HEK293T (cell line): ENCODE data around the gene MYL1.

Experiments
- ARNT ChIP-seq: fragments of 450-650 bp; IDR thresholded peaks from 2 replicates; pipeline ENCODE4 v1.6.1; 2017; ENCODE audit warnings: mild to moderate bottlenecking
- BHLHE40 ChIP-seq: fragments of 450-650 bp; IDR thresholded peaks from 2 replicates; pipeline ENCODE4 v1.6.1; 2016; ENCODE audit warnings: mild to moderate bottlenecking, moderate library complexity, borderline replicate concordance
- CTBP1 ChIP-seq: fragments of 450-650 bp; IDR thresholded peaks from 2 replicates; pipeline ENCODE4 v1.6.1; 2016; ENCODE audit warnings: borderline replicate concordance
- ELF4 ChIP-seq: fragments of 450-650 bp; IDR thresholded peaks from 2 replicates; pipeline ENCODE4 v1.6.1; 2017; ENCODE audit warnings: antibody characterized with exemption
- FOXA1 ChIP-seq: fragments of 450-650 bp; IDR thresholded peaks from 2 replicates; pipeline ENCODE4 v1.6.1; 2016; ENCODE audit warnings: mild to moderate bottlenecking
- FOXM1 ChIP-seq: fragments of 450-650 bp; IDR thresholded peaks from 2 replicates; pipeline ENCODE4 v1.6.1; 2017; ENCODE audit warnings: mild to moderate bottlenecking, borderline replicate concordance
- HDGF ChIP-seq: fragments of 450-650 bp; IDR thresholded peaks from 2 replicates; pipeline ENCODE4 v1.6.1; 2017; ENCODE audit warnings: antibody characterized with exemption, borderline replicate concordance
- L3MBTL2 ChIP-seq: fragments of 450-650 bp; conservative IDR thresholded peaks from 2 replicates; pipeline ENCODE4 v1.6.1; 2016; ENCODE audit warnings: mild to moderate bottlenecking
- LEF1 ChIP-seq: fragments of 450-650 bp; IDR thresholded peaks from 2 replicates; pipeline ENCODE4 v1.6.1; 2017; ENCODE audit warnings: mild to moderate bottlenecking, borderline replicate concordance
- NFRKB ChIP-seq: fragments of 450-650 bp; IDR thresholded peaks from 2 replicates; pipeline ENCODE4 v1.6.1; 2016; ENCODE audit warnings: mild to moderate bottlenecking, moderate library complexity
- PKNOX1 ChIP-seq: fragments of 450-650 bp; IDR thresholded peaks from 2 replicates; pipeline ENCODE4 v1.6.1; 2016
- SP1 ChIP-seq: fragments of 450-650 bp; IDR thresholded peaks from 2 replicates; pipeline ENCODE4 v1.6.1; 2017
- SUZ12 ChIP-seq: fragments of 450-650 bp; IDR thresholded peaks from 2 replicates; pipeline ENCODE4 v1.6.1; 2016; ENCODE audit warnings: mild to moderate bottlenecking
- TARDBP ChIP-seq: fragments of 450-650 bp; IDR thresholded peaks from 2 replicates; pipeline ENCODE4 v1.6.1; 2016

- TF ChIP-seq LEF1 = no peak
- TF ChIP-seq HDGF = no peak
- no peak for TF ChIP-seq SP1
- no peak for TF ChIP-seq ARNT
- no peak for TF ChIP-seq ELF4
- TF ChIP-seq L3MBTL2 = no peak
- TF ChIP-seq BHLHE40 = no peak
- TF ChIP-seq NFRKB = no peak
- TF ChIP-seq SUZ12 = no peak
- no peak for TF ChIP-seq TARDBP
- no peak for TF ChIP-seq CTBP1
- no peak for TF ChIP-seq FOXM1
- TF ChIP-seq FOXA1 = no peak
- no peak for TF ChIP-seq PKNOX1
These were observed 3.9 kb upstream of the MYL1 start for GRCh38 chr2:210318891-210319290.
